Liver (tissue), 9 donors: Measurements from ENCODE around the gene CLEC18A. TPM values are rescaled to one million over a fixed set of nuclear protein-coding genes. Genes with fewer than 3 reads are reported as not detected.
"Not testable (repeated sequence)": the region's sequence is repeated elsewhere in the genome, so short reads cannot be mapped to it uniquely, and the experiment has no call there.

Experiments
- DNase-seq: peaks from one replicate; pipeline ENCODE4 v3.0.0-alpha.2; 2017; ENCODE audit warnings: low spot score
- H3K27ac ChIP-seq, 2 donors: one replicate each; pipeline ENCODE4 v1.7.0; 2013; ENCODE audit warnings: inconsistent platforms in 2 of 2, low read length in 2 of 2, control low read depth in 1 of 2, low read depth in 1 of 2, mild to moderate bottlenecking in 1 of 2
- H3K27me3 ChIP-seq, 4 donors: one replicate each; pipeline versions ENCODE4 v1.6.1 to v1.7.0; 2013; ENCODE audit warnings: low read length in 3 of 4, inconsistent platforms in 1 of 4, mild to moderate bottlenecking in 1 of 4, moderate library complexity in 1 of 4; ENCODE audit not compliant: control insufficient read depth in 4 of 4, insufficient read depth in 4 of 4
- H3K36me3 ChIP-seq, 4 donors: one replicate each; pipeline versions ENCODE4 v1.6.1 to v1.7.0; 2013; ENCODE audit warnings: low read length in 3 of 4, mild to moderate bottlenecking in 3 of 4, low read depth in 1 of 4, moderate library complexity in 1 of 4; ENCODE audit not compliant: control insufficient read depth in 4 of 4, insufficient read depth in 3 of 4
- H3K4me1 ChIP-seq, 4 donors: one replicate each; pipeline versions ENCODE4 v1.6.1 to v1.7.0; 2013; ENCODE audit warnings: low read length in 3 of 4, mild to moderate bottlenecking in 3 of 4, moderate library complexity in 1 of 4; ENCODE audit not compliant: control insufficient read depth in 4 of 4, insufficient read depth in 4 of 4
- H3K4me3 ChIP-seq, 3 donors: one replicate each; pipeline versions ENCODE4 v1.6.1 to v1.7.0; 2013; ENCODE audit warnings: low read length in 3 of 3, control low read depth in 1 of 3, low read depth in 1 of 3, mild to moderate bottlenecking in 1 of 3
- H3K9ac ChIP-seq, 2 donors: one replicate each; pipeline ENCODE4 v1.7.0; 2013; ENCODE audit warnings: low read length in 2 of 2, mild to moderate bottlenecking in 2 of 2, moderate library complexity in 2 of 2, control low read depth in 1 of 2, low read depth in 1 of 2
- H3K9me3 ChIP-seq, 4 donors: one replicate each; pipeline versions ENCODE4 v1.6.1 to v1.7.0; 2013; ENCODE audit warnings: low read length in 3 of 4; ENCODE audit not compliant: control insufficient read depth in 4 of 4
- EGR1 ChIP-seq, 2 donors: IDR thresholded peaks; 2 replicates each; pipeline ENCODE4 v1.6.1; 2016 to 2018; ENCODE audit warnings: antibody characterized with exemption in 2 of 2, low read depth in 2 of 2
- FOXA1 ChIP-seq: IDR thresholded peaks from 2 replicates; pipeline ENCODE4 v1.6.1; 2016; ENCODE audit warnings: antibody characterized with exemption
- FOXA2 ChIP-seq: IDR thresholded peaks from 2 replicates; pipeline ENCODE4 v1.6.1; 2016; ENCODE audit warnings: antibody characterized with exemption
- GABPA ChIP-seq, 2 donors: IDR thresholded peaks in 1 of 2; conservative IDR thresholded peaks in 1 of 2; 2 replicates each; pipeline ENCODE4 v1.6.1; 2016; ENCODE audit warnings: antibody characterized with exemption in 2 of 2, mild to moderate bottlenecking in 1 of 2, moderate library complexity in 1 of 2
- HNF4A ChIP-seq, 2 donors: conservative IDR thresholded peaks; 2 replicates each; pipeline ENCODE4 v1.6.1; 2016; ENCODE audit warnings: antibody characterized with exemption in 2 of 2, mild to moderate bottlenecking in 2 of 2
- HNF4G ChIP-seq: IDR thresholded peaks from 2 replicates; pipeline ENCODE4 v1.6.1; 2016; ENCODE audit warnings: antibody characterized with exemption
- NR2F2 ChIP-seq: IDR thresholded peaks from 2 replicates; pipeline ENCODE4 v1.6.1; 2016; ENCODE audit warnings: antibody characterized with exemption
- RAD21 ChIP-seq, 2 donors: IDR thresholded peaks; 2 replicates each; pipeline ENCODE4 v1.6.1; 2016; ENCODE audit warnings: antibody characterized with exemption in 2 of 2, mild to moderate bottlenecking in 2 of 2
- SP1 ChIP-seq: IDR thresholded peaks from 2 replicates; pipeline ENCODE4 v1.6.1; 2018; ENCODE audit warnings: antibody characterized with exemption, mild to moderate bottlenecking
- TAF1 ChIP-seq: conservative IDR thresholded peaks from 2 replicates; pipeline ENCODE4 v1.6.1; 2016; ENCODE audit warnings: antibody characterized with exemption, mild to moderate bottlenecking
- YY1 ChIP-seq: IDR thresholded peaks from 2 replicates; pipeline ENCODE4 v1.6.1; 2016; ENCODE audit warnings: antibody characterized with exemption, mild to moderate bottlenecking
- WGBS: extraction: QIAGEN DNeasy Blood & Tissue Kit; methylation state at CpG from one replicate; pipeline ENCODE4 v1.1.7; 2013; 5-methylcytosine and 5-hydroxymethylcytosine counted together
- polyA plus RNA-seq, 2 donors: library from polyadenylated mRNA; stranded (reverse) in 1 of 2; unstranded in 1 of 2; fragments of 200-250 nt in 1 of 2; fragments of >200 nt in 1 of 2; fragmentation: Nextera tagmentation in 1 of 2; extraction: Ambion mirVana in 1 of 2; gene quantifications; one replicate each; pipeline versions ENCODE4 v1.2.1 to v1.2.3, GENCODE V29; 2013 to 2015
- total RNA-seq, 2 donors: library from RNA; depleted of rRNA; stranded (reverse); fragments of >200 nt; gene quantifications; one replicate each; pipeline ENCODE4 v1.2.3, GENCODE V29; 2014
- TF ChIP-seq, protein P1 (sequence below): IDR thresholded peaks from 2 replicates; pipeline ENCODE4 v1.6.1; 2016; ENCODE audit warnings: antibody characterized with exemption
- TF ChIP-seq, protein P2 (sequence below): IDR thresholded peaks from 2 replicates; pipeline ENCODE4 v1.6.1; 2016; ENCODE audit warnings: antibody characterized with exemption
- TF ChIP-seq, protein P3 (sequence below): IDR thresholded peaks from 2 replicates; pipeline ENCODE4 v1.6.1; 2016; ENCODE audit warnings: antibody characterized with exemption
- donor health status: healthy.
- donor health status: healthy.
- donor health status: healthy.
- donor health status: healthy.
- donor health status: healthy.

The CLEC18A gene
- total RNA-seq: 1 to 10 TPM in 1 of 2 donors, under 1 TPM in 1; 0.05 to 1.0 TPM
- polyA plus RNA-seq: under 1 TPM; 0.07 to 0.42 TPM

DNA sequence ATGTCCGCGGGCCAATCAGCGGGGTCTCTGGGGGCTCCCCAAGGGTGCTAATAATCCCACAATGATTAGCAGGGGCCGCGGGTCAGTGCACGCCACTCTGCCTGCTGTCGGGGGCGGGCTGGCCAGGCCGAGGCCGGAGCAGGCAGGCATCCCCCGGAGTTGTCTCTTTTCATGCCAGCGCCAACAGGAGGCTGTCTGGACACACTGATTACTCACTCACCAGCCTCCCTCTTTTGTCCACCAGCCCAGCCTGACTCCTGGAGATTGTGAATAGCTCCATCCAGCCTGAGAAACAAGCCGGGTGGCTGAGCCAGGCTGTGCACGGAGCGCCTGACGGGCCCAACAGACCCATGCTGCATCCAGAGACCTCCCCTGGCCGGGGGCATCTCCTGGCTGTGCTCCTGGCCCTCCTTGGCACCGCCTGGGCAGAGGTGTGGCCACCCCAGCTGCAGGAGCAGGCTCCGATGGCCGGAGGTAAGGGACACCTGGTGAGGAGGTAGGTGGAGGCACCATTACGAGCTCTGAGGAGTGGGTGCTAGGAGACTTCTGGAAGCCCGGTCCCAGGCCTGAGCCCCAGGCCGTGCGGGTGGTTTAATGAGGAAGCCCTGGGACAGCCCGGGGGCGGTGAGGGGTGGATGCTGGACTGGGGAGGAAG is at the start of gene CLEC18A:
Gene CLEC18A, plus strand, starts transcription at position 318 of the 655 bp plus-strand sequence. Its CDS starts 33 bp downstream, at position 351.
- not testable (repeated sequence) for H3K4me1 ChIP-seq, H3K9me3 ChIP-seq, H3K27me3 ChIP-seq, H3K9ac ChIP-seq, H3K4me3 ChIP-seq, DNase-seq, H3K36me3 ChIP-seq, H3K27ac ChIP-seq
- WGBS: 86% methylated on average over 12 of the region's 26 CpGs

DNA sequence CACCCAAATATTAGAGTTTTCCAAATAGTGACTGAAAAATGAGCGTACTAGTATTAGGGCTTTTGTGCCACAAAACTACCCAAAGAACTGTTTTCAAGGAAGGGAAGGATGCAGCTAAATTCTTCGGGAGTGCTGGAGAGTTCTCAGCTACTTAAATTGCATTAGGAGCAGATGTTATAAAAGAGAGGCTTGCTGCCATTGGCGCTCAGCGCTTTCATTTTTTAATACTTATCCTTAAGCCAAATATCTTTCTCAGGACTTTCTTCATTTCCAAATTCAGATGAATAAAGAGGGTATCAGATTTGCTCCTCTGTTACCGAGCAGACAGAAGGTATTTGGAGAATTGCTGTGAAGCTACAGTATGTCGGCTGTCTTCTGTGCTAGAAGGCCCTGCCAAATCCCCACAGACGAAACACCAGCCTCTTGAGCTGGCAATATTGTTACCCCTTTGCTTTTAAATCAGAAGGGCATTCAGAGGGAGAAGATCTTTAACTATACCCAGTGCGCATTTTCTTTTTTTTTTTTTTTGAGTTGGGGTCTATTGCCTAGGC is 47.2 kb upstream of the CLEC18A start:
- H3K36me3 ChIP-seq: peaks cover 0 to 5% (median under 1%) of the 10 kb centered on the region in 4 donors
- no peak for DNase-seq
- no peak overlapping the region for H3K9ac ChIP-seq
- H3K4me3 ChIP-seq: no peak overlapping the region
- H3K4me1 ChIP-seq: no peaks in the 10 kb centered on the region
- WGBS: 97% methylated on average over 8 of the region's 8 CpGs
- TF ChIP-seq SP1: no peak
- TF ChIP-seq, protein P1, sequence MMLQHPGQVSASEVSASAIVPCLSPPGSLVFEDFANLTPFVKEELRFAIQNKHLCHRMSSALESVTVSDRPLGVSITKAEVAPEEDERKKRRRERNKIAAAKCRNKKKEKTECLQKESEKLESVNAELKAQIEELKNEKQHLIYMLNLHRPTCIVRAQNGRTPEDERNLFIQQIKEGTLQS: no peak
- TF ChIP-seq FOXA1: no peak
- TF ChIP-seq HNF4G: no peak
- TF ChIP-seq NR2F2: no peak
- no peak for TF ChIP-seq YY1
- TF ChIP-seq TAF1: no peak
- TF ChIP-seq, protein P2, sequence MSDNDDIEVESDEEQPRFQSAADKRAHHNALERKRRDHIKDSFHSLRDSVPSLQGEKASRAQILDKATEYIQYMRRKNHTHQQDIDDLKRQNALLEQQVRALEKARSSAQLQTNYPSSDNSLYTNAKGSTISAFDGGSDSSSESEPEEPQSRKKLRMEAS: no peak
- no peak overlapping the region for H3K27ac ChIP-seq
- H3K27me3 ChIP-seq: no peaks in the 10 kb centered on the region
- no peaks in the 10 kb centered on the region for H3K9me3 ChIP-seq

DNA sequence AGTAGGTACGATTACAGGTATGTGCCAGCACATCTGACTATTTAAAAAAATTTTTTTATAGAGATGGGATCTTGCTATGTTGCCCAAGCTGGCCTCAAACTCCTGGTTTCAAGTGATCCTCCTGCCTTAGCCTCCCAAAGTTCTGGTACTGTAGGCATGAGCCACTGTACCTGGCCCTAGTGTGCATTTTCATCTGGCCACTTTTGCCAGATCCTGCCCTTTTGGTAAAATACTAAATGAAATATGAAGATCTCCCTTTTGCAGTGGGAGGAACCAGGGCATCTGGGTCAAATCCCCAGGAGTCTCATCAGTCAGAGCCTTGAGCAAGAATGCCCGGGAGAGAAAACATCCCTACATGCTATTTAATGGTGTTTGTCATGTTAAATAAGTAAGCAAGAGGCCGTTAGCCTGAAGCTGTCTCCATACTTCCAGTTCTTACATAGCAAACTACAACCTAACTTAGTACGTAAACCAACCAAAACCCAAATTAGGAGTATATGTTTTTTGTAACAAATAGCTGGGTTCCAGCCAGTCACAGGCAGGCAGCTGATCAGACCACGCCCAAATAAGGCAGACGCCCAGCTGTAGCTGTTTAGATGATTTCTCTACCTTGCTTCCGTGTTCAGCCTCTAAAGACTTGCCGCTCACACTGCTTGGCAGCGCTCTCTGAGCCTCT is 46.5 kb upstream of the CLEC18A start:
- no peaks in the 10 kb centered on the region for H3K4me1 ChIP-seq
- H3K4me3 ChIP-seq: no peak overlapping the region
- H3K9me3 ChIP-seq: no peaks in the 10 kb centered on the region
- no peak for TF ChIP-seq RAD21 (IDR thresholded peaks at IDR 0.05)
- no peak for TF ChIP-seq FOXA2
- no peak for TF ChIP-seq NR2F2
- no peak for TF ChIP-seq EGR1 (IDR thresholded peaks at IDR 0.05; ENCODE audit: low read depth in 2 of 2)
- no peak for DNase-seq
- no peak overlapping the region for H3K27ac ChIP-seq
- 95% methylated on average over 9 of the region's 9 CpGs for WGBS
- H3K36me3 ChIP-seq: peaks cover 0 to 9% (median 3%) of the 10 kb centered on the region in 4 donors
- H3K27me3 ChIP-seq: no peaks in the 10 kb centered on the region
- H3K9ac ChIP-seq: no peak overlapping the region

DNA sequence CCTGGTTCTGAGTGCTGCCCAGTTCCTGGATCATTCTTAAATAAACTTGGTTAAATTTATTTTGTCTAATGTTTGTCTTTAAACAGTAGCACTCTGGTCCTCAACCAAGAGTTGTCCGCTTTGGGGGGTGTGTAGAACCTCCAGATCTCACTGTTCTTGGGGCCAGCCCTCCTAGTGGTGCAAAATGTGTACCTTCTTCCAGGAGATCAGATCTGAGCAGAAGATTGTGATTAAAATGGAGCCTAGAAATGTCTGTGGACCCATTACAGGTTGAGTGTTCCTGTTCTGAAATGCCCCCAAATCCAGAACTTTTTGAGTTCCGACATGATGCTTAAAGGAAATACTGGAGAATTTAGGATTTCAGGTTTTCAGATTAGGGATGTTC is 46.0 kb upstream of the CLEC18A start:
- no peaks in the 10 kb centered on the region for H3K27me3 ChIP-seq
- H3K4me3 ChIP-seq: no peak overlapping the region
- H3K9me3 ChIP-seq: no peaks in the 10 kb centered on the region
- no peak overlapping the region for H3K27ac ChIP-seq
- WGBS: 75% methylated on average over 2 of the region's 2 CpGs
- no peak for DNase-seq
- H3K4me1 ChIP-seq: peaks cover 0 to 3% (median 2%) of the 10 kb centered on the region in 4 donors
- no peak overlapping the region for H3K9ac ChIP-seq
- H3K36me3 ChIP-seq: peaks cover 0 to 9% (median 3%) of the 10 kb centered on the region in 4 donors
- TF ChIP-seq TAF1 (no peak), HNF4A (conservative IDR thresholded peaks at IDR 0.05) (no peak), FOXA1 (no peak), SP1 (no peak), FOXA2 (no peak), YY1 (no peak), HNF4G (no peak), GABPA (IDR thresholded peaks at IDR 0.05 in 1 of 2, conservative IDR thresholded peaks at IDR 0.05 in 1 of 2) (no peak)
- TF ChIP-seq, protein P1: no peak
- TF ChIP-seq, protein P2: no peak
- TF ChIP-seq, protein P3, sequence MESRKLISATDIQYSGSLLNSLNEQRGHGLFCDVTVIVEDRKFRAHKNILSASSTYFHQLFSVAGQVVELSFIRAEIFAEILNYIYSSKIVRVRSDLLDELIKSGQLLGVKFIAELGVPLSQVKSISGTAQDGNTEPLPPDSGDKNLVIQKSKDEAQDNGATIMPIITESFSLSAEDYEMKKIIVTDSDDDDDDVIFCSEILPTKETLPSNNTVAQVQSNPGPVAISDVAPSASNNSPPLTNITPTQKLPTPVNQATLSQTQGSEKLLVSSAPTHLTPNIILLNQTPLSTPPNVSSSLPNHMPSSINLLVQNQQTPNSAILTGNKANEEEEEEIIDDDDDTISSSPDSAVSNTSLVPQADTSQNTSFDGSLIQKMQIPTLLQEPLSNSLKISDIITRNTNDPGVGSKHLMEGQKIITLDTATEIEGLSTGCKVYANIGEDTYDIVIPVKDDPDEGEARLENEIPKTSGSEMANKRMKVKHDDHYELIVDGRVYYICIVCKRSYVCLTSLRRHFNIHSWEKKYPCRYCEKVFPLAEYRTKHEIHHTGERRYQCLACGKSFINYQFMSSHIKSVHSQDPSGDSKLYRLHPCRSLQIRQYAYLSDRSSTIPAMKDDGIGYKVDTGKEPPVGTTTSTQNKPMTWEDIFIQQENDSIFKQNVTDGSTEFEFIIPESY: no peak
